ENCODE results near the gene PLXNA4.

PLXNA4 gene

DNA sequence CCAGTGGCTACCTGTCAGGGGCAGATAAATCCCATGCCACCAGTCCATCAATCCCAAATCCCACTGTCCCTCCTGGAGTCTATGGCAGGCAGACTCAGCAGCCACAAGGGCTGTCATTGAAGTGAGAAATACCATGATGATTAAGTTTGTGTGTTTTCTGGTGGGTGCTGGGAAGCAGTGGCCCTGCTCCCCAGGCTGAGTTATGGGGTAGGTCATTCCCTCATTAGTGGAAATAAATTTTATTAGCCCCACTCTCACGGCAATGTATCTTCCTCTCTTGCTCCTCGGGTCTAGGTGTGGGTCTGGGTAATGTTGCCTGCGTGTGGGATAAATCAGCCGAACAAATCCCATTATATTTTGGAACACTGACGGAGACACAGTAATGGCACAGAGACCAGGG, 76.8 kb downstream of the PLXNA4 start:
- DNase-seq, result no peak

DNA sequence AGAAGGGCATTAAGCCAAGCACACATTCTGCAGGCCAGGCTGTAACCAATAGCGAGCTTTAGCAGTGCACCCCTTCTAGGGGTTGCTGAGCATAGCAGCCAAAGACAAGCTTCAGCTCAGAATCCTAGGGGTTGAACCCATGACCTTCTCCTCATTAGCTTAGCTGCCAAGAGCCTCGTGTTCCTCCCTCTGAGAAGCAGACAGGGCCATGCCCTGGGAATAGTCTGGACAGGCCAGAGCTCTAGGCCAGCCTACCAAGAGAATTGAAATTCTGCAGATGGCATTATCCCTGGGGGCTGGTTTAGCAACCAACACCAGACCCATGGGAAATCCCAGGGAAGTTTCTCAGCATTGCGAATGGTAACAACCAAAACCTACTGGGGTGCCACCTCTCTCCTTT, 77.2 kb downstream of the PLXNA4 start:
- DNase-seq, result no peak

GRCh38 chr7:132498319-132498718, 78.0 kb downstream of the PLXNA4 start:
- DNase-seq, result no peak

- DNase-seq, result no peak
Observed at GRCh38 chr7:132497098-132497497, 79.2 kb downstream of the PLXNA4 start.

GRCh38 chr7:132495936-132496335, 80.3 kb downstream of the PLXNA4 start:
- no peak for DNase-seq

DNA sequence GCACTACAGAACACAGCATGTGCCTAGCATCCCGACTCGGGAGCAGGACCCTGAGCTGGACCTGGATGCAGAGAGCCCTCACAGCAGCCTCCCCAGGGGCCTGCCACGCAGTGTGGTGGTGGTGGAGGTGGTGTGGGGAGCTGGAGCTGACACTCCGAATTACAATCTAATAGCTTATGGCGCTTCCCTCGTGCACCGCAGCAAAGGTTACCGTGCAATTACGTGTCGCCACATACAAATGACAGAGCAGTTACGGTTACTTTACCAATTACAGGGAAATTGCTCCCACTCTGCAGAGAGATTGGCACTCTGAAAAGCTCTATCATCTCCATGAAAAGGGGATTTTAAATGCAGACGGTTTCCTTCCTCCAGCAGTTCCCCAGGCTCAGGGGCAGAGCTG, 81.8 kb downstream of the PLXNA4 start:
- no peak for DNase-seq

- no peak for DNase-seq
Observed at GRCh38 chr7:132492823-132493445, 83.3 kb downstream of the PLXNA4 start.

GRCh38 chr7:132491391-132491945, 84.8 kb downstream of the PLXNA4 start:
- DNase-seq, result no peak

GRCh38 chr7:132490474-132490873, 85.8 kb downstream of the PLXNA4 start:
- DNase-seq, result no peak

- no peak for DNase-seq
Observed at GRCh38 chr7:132489776-132490237, 86.5 kb downstream of the PLXNA4 start.

DNA sequence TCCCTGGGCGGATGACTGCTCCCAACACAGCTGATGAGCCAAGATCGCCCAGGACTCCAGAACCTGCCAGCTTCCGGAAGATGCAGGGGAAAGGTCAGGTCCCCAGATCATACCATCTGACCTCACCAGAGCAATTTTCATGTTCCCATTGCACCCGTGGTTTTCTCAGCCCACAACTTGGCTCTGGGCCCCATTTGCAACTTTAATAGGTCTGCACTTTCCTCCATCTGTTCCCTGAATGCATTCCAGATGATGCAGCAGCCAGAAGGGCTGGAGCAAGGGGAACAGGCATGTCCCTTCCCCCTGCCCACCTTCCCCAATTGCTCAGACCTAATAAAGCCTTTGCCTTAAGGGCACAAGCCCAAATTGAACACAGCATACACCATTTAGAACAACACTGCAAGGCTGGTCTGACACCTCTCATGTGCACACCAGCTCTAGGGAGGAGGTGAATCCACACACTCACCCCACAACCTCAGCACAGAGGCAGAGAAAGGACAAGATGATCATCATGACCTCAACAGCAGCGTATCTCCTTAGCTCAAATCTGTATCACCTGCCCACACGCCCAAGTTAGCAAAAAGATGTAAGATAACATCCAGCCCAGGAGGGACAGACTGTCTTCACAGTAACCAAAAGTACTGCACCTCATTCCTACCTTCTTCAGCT, 87.5 kb downstream of the PLXNA4 start:
- no peak for DNase-seq

GRCh38 chr7:132486274-132486610, 90.0 kb downstream of the PLXNA4 start:
- no peak for DNase-seq

GRCh38 chr7:132485600-132486273, 90.5 kb downstream of the PLXNA4 start:
- no peak for DNase-seq

DNA sequence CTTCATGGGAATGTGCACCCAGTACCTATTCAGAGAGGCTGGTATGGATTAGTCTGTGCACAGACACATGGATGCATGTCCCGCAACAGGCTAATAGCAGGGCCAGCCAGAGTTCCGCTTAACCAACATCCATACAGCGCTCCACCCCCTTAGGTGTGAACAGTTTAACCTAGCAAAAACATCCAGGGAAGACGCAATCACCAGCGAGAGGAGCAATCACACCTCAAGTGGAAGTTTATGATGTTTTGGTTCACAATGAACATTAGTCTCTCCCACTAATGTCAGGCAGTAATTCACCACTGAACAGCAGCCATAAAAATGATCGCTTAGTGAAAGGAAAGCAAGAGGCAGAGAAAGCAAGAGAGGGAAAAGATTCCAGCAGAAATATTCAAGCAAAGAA, 91.1 kb downstream of the PLXNA4 start:
- DNase-seq, result no peak

DNA sequence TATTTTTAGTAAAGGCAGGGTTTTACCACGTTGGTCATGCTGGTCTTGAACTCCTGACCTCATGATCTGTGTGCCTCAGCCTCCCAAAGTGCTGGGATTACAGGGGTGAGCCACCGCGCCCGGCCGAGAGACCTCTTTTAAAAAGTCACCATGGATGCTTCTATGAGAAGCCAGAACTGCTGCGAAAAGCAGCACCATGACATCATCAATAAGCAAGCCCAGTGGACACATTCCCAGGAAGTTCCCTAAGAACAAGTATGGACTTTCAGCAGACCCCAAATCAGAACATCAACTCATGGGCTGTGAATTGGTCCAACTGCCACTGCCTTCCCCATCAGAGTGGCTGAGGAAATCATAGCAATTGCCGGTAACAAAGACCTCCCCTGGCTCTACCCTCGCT, 93.4 kb downstream of the PLXNA4 start:
- no peak for DNase-seq

DNA sequence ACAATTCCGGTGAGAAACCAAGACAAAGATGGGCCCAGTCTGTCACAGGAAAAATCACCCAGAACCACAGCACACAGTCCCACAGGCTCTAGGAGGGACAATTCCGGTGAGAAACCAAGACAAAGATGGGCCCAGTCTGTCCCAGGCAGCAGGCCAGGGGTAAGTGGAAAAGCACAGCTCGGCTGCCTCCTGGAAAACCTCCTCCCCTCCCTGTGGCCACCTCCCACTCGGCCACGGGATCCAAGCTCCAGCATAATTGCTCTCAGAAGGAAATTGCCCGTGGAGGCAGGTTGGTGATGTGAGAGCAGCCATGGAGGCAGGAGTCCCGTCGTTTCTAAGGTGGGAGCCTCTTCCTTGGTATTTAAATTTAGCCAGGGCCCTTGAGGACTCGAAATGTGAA, 95.7 kb downstream of the PLXNA4 start:
- DNase-seq, result no peak

DNA sequence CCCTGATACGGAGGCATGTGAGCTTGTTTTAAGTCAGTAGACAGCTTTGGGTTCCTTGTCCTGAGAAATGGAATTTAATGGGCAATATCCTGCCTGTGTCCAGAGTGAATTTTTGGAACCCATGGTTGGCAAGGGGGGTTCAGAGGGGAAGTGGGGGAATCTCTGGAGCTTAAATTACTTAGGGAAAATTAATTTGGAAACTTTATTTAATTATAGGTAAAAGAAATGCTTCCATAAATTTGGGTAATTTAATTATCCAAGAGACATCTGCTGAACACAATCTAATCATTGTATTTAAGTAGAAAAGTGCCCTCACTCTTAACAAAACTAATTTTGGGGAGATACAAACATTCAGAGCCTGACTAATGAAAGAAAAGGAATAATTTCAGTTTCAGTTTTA, 99.7 kb downstream of the PLXNA4 start:
- DNase-seq, result no peak

DNA sequence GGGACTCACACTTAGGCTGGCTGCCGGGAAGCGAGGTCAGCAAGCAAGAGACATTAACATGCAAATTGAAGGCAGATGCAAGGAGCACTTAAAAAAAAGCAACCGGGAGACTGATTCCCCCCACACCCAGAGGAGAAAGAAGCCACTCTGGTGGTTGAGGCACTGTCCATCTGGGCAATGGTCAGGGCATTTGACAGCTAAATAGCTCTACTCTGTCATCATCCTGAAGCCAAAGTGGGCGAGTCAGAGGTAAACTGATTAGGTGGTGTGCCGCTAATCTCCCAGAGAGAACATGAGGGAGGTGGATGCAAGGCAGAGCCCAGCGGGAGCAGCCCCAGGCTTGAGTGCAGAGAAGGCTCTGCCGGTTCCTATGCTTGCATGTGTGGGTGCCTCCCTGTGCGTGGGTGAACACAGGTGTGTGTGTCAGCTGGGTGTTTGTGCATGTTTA, 100.6 kb downstream of the PLXNA4 start:
- DNase-seq, result no peak

- no peak for DNase-seq
Observed at GRCh38 chr7:132475037-132475668, 101.1 kb downstream of the PLXNA4 start.

GRCh38 chr7:132472463-132473120, 103.7 kb downstream of the PLXNA4 start:
- no peak for DNase-seq

DNA sequence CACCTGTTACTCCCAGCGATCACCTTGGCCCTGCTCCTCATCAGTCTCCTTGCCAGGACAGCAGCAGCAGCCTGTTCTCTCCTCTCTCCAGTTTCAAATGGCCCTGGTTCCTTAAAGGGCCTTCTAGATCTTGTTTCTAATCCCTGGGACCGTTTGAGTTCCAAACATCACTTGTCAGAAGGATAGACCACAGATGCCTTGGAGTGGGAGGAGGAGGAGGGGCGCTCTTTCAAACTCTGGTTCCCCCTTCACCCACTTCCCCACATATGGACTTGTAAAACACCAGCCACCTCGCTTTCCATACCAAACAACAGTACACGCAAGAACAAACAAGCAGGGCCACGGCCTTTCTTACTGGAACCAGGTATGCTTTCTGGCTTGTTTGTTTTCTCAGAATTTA, 104.8 kb downstream of the PLXNA4 start:
- DNase-seq, result no peak

DNA sequence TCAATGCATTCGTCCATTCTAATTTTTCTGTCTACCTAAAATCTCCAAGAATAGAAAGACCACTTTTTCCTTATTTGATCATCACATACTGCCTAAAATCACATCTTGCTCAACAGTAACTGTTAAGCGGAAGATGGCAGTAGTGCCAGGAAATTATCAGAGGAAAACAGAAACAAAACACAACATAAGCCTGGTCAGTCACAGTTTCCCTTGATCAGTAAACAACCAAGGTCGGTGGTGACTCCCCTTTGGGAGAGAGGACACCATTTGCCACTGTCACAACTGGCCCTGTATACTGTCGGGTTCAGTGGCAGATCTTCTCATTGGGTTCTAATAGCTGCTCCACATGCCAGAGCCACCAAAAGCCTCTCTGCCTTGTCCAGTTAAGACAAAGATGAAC, 106.6 kb downstream of the PLXNA4 start:
- no peak for DNase-seq

DNA sequence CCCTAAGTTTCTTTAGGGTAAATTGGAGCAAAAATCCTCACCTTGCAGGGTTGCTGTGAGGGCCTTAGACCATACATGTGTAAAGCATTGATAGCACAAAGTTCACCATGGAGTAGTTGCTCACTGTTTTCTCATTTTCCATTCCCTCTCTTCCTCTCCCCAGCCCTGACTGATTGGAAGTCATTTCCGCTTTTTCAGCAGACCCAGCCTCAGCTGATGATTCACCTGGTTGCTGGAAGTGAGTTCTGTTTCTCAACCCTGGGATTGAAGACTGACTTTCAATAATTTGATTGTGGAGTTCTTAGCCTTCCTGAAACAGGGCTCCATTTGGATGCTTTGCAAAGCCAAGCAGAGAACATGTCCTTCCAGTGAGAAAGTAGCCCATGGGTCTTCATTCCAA, 107.0 kb downstream of the PLXNA4 start:
- DNase-seq, result no peak

Data from bone marrow (tissue), 2 donors.